Measurements from ENCODE around the gene RAG1. TPM values are rescaled to one million over a fixed set of nuclear protein-coding genes. Genes with fewer than 3 reads are reported as not detected.

Gene RAG1
- total RNA-seq, 2 donors from 2014 or later = 0.91 to 1.4 TPM

DNA sequence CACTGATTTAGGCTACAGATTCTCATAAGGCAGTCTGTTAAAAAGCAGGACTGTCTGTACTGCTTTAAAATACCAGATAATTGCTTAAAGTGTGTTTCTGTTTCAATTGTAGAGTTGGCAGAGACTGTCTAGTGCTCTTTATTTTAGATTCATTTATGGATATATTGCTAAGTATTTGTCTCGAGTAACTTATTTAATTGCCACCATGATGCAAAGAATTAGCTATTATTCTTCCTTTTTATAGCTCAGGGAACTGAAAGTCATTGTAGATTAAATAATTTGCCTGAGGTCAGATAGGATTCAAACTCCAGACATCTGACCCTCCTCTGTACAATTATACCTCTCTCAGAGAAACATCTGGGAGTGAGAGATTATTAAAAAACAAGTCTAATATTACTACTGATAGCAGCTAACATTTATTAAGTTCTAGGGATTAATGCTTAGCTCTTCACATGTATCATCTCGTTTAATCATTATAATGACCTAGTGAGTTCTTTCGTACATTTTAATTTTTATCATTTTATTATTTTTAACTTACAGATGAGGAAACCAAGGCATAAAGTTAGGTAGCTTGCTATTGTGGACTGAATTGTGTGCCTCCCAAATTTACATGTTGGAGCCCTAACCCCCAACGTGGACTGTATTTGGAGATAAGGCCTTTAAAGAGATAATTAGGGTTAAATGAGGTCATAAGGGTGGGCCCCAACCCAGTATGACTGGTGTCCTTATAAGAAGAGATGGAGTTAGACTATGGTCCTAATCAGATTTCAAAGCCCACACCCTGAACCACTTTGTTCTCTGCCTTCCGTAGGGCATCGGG, 49.9 kb downstream of the RAG1 start:
- H3K4me1 ChIP-seq (replicated peaks) = no peaks in the 10 kb centered on the region
- WGBS = 78% methylated on average over 6 of the region's 6 CpGs

DNA sequence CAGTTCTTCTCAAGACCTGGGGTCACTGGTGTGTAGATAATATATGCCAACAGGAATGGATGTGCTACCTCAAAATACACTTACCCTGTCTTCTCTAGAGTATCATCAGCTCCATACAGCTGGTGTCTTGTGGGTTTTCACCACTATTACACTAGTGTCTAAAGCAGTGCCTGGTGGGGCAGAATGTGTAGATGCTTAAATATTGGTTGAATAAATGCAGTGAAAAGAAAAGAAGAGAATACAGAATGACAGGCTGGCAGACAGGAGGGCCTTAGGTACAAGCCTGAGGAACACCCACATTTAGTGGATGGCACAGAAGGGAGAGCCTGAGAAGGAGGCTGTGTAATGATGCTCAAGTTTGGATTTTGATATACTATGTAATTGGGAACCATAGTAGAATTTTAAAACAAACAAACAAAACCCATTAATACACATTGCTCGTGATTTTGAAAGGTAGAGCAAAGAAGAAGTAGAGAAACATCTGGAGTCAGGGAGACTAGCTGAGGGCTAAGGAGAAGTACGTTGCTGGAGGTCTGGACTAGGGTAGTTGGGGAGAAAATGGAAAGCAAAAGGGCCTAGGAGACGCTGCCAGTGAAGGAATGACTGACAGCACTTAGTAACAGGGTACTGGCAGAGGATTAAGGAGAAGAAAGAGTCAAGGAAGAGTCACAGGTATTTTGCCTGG, 50.7 kb downstream of the RAG1 start:
- WGBS = 86% methylated on average over 3 of the region's 3 CpGs
- no peak overlapping the region for H3K27ac ChIP-seq
- no peak overlapping the region for H3K4me3 ChIP-seq
- H3K9me3 ChIP-seq = no peaks in the 10 kb centered on the region
- H3K4me1 ChIP-seq (replicated peaks) = no peaks in the 10 kb centered on the region
- H3K27me3 ChIP-seq (replicated peaks; ENCODE audit: insufficient read depth) = no peaks in the 10 kb centered on the region
- H3K36me3 ChIP-seq = no peaks in the 10 kb centered on the region
- TF ChIP-seq, protein P1, sequence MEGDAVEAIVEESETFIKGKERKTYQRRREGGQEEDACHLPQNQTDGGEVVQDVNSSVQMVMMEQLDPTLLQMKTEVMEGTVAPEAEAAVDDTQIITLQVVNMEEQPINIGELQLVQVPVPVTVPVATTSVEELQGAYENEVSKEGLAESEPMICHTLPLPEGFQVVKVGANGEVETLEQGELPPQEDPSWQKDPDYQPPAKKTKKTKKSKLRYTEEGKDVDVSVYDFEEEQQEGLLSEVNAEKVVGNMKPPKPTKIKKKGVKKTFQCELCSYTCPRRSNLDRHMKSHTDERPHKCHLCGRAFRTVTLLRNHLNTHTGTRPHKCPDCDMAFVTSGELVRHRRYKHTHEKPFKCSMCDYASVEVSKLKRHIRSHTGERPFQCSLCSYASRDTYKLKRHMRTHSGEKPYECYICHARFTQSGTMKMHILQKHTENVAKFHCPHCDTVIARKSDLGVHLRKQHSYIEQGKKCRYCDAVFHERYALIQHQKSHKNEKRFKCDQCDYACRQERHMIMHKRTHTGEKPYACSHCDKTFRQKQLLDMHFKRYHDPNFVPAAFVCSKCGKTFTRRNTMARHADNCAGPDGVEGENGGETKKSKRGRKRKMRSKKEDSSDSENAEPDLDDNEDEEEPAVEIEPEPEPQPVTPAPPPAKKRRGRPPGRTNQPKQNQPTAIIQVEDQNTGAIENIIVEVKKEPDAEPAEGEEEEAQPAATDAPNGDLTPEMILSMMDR (IDR thresholded peaks at IDR 0.05) = no peak
- TF ChIP-seq POLR2AphosphoS5 (IDR thresholded peaks at IDR 0.05) (no peak), POLR2A (IDR thresholded peaks at IDR 0.05) (no peak)
- DNase-seq (ENCODE audit: low spot score) = no peak
- intact Hi-C loops (cut with DNase I) = no loop called here

More for the DNA sequence above, 49.9 kb downstream of the RAG1 start:
- Histone ChIP-seq H3K9me3 (no peaks in the 10 kb centered on the region), H3K36me3 (no peaks in the 10 kb centered on the region), H3K27me3 (replicated peaks; ENCODE audit: insufficient read depth) (no peaks in the 10 kb centered on the region), H3K4me3 (no peak overlapping the region), H3K27ac (no peak overlapping the region)
- no peak for DNase-seq (ENCODE audit: low spot score)
- intact Hi-C loops (cut with DNase I) = no loop called here
- TF ChIP-seq POLR2A (IDR thresholded peaks at IDR 0.05) (no peak), POLR2AphosphoS5 (IDR thresholded peaks at IDR 0.05) (no peak)
- TF ChIP-seq, protein P1 (IDR thresholded peaks at IDR 0.05) = no peak

DNA sequence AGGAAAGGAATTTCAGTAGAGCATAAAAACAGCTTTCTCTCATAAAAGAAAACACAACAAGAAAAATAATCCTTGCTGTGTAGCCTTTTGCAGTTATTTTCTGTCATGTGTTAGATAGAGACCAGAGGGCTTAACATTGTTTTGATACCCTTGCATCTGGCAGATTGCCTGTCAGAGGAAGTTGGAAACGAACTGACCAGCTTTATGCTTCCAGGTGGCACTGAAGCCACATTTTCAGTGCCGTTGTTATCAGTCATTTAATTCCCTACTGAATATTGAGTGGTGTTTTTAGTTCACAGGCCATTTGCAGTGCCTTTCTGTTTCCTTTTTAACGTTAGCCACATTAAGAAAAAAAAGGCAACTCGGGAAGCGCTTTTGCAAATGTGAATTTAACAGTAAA, 51.7 kb downstream of the RAG1 start:
- intact Hi-C loops (cut with DNase I) = no loop called here
- 31% methylated on average over 5 of the region's 5 CpGs for WGBS
- TF ChIP-seq, protein P1 (IDR thresholded peaks at IDR 0.05) = no peak
- TF ChIP-seq POLR2A (IDR thresholded peaks at IDR 0.05) (no peak), POLR2AphosphoS5 (IDR thresholded peaks at IDR 0.05) (no peak)
- H3K27me3 ChIP-seq (replicated peaks; ENCODE audit: insufficient read depth) = no peaks in the 10 kb centered on the region
- H3K27ac ChIP-seq = no peak overlapping the region
- DNase-seq (ENCODE audit: low spot score) = no peak
- H3K4me3 ChIP-seq = no peak overlapping the region
- H3K36me3 ChIP-seq = no peaks in the 10 kb centered on the region
- H3K4me1 ChIP-seq (replicated peaks) = no peaks in the 10 kb centered on the region
- no peaks in the 10 kb centered on the region for H3K9me3 ChIP-seq

DNA sequence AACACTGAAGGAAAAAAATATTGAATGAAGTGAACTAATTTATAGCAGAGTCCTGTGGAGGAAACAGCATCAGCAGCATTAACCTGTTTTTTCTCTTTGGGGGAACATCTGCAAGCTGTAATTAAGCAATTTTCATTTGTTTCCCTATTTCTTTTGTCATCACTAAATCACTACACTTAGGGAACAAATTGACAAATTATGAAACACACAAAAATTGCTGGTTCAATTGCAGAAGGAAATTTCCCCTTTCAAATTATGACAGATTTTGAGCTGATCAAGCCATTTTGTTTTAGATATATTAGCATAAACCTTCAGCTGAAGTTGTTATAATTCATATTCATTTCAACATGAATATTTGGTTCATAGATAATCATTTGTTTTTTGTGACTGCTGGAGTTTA, 52.4 kb downstream of the RAG1 start:
- no peak for DNase-seq (ENCODE audit: low spot score)
- no peaks in the 10 kb centered on the region for H3K9me3 ChIP-seq
- TF ChIP-seq POLR2AphosphoS5 (IDR thresholded peaks at IDR 0.05) = no peak
- no peak for TF ChIP-seq POLR2A (IDR thresholded peaks at IDR 0.05)
- TF ChIP-seq, protein P1 (IDR thresholded peaks at IDR 0.05) = no peak
- no peaks in the 10 kb centered on the region for H3K36me3 ChIP-seq
- intact Hi-C loops (cut with DNase I) = loop anchor here (5.0 kb wide), 1 partner anchor 58 kb away; no protein-coding TSS in a partner anchor
- no peak overlapping the region for H3K27ac ChIP-seq
- H3K4me1 ChIP-seq (replicated peaks) = no peaks in the 10 kb centered on the region
- no peaks in the 10 kb centered on the region for H3K27me3 ChIP-seq (replicated peaks; ENCODE audit: insufficient read depth)
- H3K4me3 ChIP-seq = no peak overlapping the region
